ENCODE data around the gene SLC6A13. TPM values are rescaled to one million over a fixed set of nuclear protein-coding genes. Genes with fewer than 3 reads are reported as not detected.

The SLC6A13 gene
- total RNA-seq, 1 experiment from 2014 or later = not detected

DNA sequence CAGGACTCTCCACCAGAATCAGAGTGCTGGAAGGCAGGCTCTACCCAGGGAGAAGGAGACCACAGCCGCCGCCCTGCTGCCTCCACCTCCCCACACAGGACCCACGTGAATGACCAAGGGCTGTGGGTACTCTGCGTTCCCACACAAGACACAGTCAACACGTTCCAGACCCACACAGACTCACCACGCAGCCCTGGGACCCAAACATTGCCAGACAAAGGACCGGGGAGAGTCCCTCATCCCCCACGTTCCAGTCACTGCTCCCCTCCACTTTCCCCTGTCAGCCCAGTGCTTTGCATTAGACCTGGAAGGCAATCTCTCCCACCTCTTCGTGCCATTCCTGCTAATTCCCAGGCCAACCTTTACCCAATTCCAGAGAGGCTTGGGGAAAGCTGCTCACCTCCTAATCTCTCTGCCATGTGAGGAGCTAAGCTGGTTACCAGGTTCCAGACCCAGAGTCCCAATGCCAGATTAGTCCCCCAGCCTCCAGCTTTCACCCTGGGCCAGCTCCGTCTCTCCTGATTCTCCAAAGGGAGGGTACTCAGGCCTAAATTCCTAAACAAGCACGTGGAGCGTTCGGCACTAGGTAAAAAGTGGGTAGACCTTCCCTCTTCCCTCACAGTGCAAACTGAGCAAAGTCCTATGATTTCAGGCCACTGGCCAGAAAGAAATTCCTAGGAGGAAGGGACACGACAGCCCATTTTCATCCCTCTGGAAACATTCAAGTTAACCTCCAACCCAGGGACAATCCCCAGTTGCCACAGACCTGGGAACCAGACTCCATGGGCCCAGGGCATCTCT lies 4.9 kb downstream of the SLC6A13 start:
- Histone ChIP-seq H3K4me3 (ENCODE audit: low read depth, low read length, poor library complexity, severe bottlenecking) (no peak overlapping the region), H3K27me3 (replicated peaks; ENCODE audit: insufficient read depth, low read depth, low read length, poor library complexity) (peaks cover 7% of the 10 kb centered on the region), H3K9me3 (ENCODE audit: low read depth, low read length, poor library complexity, severe bottlenecking) (no peaks in the 10 kb centered on the region), H3K36me3 (ENCODE audit: insufficient read depth, low read length, poor library complexity, severe bottlenecking) (no peaks in the 10 kb centered on the region), H3K27ac (ENCODE audit: low read depth, low read length, poor library complexity, severe bottlenecking) (no peak overlapping the region), H3K4me1 (ENCODE audit: insufficient read depth, low read length, poor library complexity, severe bottlenecking) (no peaks in the 10 kb centered on the region)
- no TSS peak for BruUV-seq (replicated peaks)
- intact Hi-C loops (cut with micrococcal nuclease; ENCODE audit: unreplicated experiment) = no loop called here
- POLR2A ChIA-PET (ENCODE audit: low non-redundant PET) = no interaction called here
- TF ChIP-seq EZH2 (IDR thresholded peaks at IDR 0.05; ENCODE audit: borderline replicate concordance, low read depth, low read length, poor library complexity, severe bottlenecking) = no peak
- TF ChIP-seq, protein P1, sequence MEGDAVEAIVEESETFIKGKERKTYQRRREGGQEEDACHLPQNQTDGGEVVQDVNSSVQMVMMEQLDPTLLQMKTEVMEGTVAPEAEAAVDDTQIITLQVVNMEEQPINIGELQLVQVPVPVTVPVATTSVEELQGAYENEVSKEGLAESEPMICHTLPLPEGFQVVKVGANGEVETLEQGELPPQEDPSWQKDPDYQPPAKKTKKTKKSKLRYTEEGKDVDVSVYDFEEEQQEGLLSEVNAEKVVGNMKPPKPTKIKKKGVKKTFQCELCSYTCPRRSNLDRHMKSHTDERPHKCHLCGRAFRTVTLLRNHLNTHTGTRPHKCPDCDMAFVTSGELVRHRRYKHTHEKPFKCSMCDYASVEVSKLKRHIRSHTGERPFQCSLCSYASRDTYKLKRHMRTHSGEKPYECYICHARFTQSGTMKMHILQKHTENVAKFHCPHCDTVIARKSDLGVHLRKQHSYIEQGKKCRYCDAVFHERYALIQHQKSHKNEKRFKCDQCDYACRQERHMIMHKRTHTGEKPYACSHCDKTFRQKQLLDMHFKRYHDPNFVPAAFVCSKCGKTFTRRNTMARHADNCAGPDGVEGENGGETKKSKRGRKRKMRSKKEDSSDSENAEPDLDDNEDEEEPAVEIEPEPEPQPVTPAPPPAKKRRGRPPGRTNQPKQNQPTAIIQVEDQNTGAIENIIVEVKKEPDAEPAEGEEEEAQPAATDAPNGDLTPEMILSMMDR (conservative IDR thresholded peaks at IDR 0.05; ENCODE audit: low read depth, low read length) = no peak
- no peak for DNase-seq (ENCODE audit: low spot score)
- CTCF ChIA-PET = no interaction called here

DNA sequence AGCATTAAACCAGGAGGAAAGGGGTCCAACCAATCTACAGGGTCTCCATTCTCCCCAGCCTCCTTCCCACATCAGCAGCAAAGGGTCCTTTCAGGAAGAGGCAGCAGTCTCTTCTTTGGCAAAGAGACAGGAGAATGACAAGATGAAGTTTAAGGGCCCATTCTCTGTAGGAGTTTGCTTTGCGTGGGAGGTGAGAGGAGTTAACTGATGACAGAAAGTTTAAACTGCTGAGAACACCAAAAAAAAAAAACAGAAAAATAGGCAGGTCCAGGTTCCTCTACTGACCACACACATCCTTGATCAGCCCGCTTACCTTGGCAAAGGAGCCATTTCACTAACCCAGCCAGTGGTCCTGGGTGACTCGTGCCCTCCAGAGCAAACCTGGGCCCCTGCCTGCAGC lies 5.7 kb downstream of the SLC6A13 start:
- Histone ChIP-seq H3K4me3 (ENCODE audit: low read depth, low read length, poor library complexity, severe bottlenecking) (no peak overlapping the region), H3K27me3 (replicated peaks; ENCODE audit: insufficient read depth, low read depth, low read length, poor library complexity) (peaks cover 7% of the 10 kb centered on the region), H3K9me3 (ENCODE audit: low read depth, low read length, poor library complexity, severe bottlenecking) (no peaks in the 10 kb centered on the region), H3K27ac (ENCODE audit: low read depth, low read length, poor library complexity, severe bottlenecking) (no peak overlapping the region), H3K4me1 (ENCODE audit: insufficient read depth, low read length, poor library complexity, severe bottlenecking) (no peaks in the 10 kb centered on the region), H3K36me3 (ENCODE audit: insufficient read depth, low read length, poor library complexity, severe bottlenecking) (no peaks in the 10 kb centered on the region)
- CTCF ChIA-PET = no interaction called here
- intact Hi-C loops (cut with micrococcal nuclease; ENCODE audit: unreplicated experiment) = no loop called here
- TF ChIP-seq EZH2 (IDR thresholded peaks at IDR 0.05; ENCODE audit: borderline replicate concordance, low read depth, low read length, poor library complexity, severe bottlenecking) = no peak
- TF ChIP-seq, protein P1 (conservative IDR thresholded peaks at IDR 0.05; ENCODE audit: low read depth, low read length) = no peak
- no peak for DNase-seq (ENCODE audit: low spot score)
- BruUV-seq (replicated peaks) = no TSS peak
- POLR2A ChIA-PET (ENCODE audit: low non-redundant PET) = no interaction called here

DNA sequence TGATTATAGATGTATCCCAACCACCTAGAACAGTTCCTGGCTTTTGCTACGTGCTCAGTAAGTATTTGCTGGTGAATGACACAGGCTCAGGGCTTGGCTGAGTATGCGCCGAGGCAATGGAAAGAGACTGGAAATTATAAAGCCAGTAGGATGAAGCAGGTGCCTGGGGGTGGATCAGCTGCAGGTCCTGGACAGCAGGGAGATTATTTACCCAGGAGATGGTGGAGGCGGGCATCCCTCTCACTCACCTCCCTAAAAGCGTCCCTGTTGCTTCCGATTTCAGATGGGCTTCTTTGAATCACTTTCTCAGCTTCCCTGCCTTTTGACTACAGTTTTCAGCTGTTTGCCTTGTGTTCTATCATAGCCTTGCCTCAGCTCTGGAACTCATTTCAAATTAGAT lies 6.4 kb downstream of the SLC6A13 start:
- Histone ChIP-seq H3K36me3 (ENCODE audit: insufficient read depth, low read length, poor library complexity, severe bottlenecking) (no peaks in the 10 kb centered on the region), H3K4me3 (ENCODE audit: low read depth, low read length, poor library complexity, severe bottlenecking) (no peak overlapping the region), H3K9me3 (ENCODE audit: low read depth, low read length, poor library complexity, severe bottlenecking) (no peaks in the 10 kb centered on the region), H3K27ac (ENCODE audit: low read depth, low read length, poor library complexity, severe bottlenecking) (no peak overlapping the region), H3K27me3 (replicated peaks; ENCODE audit: insufficient read depth, low read depth, low read length, poor library complexity) (peaks cover 7% of the 10 kb centered on the region), H3K4me1 (ENCODE audit: insufficient read depth, low read length, poor library complexity, severe bottlenecking) (no peaks in the 10 kb centered on the region)
- CTCF ChIA-PET = no interaction called here
- TF ChIP-seq, protein P1 (conservative IDR thresholded peaks at IDR 0.05; ENCODE audit: low read depth, low read length) = no peak
- no peak for TF ChIP-seq EZH2 (IDR thresholded peaks at IDR 0.05; ENCODE audit: borderline replicate concordance, low read depth, low read length, poor library complexity, severe bottlenecking)
- DNase-seq (ENCODE audit: low spot score) = no peak
- BruUV-seq (replicated peaks) = no TSS peak
- intact Hi-C loops (cut with micrococcal nuclease; ENCODE audit: unreplicated experiment) = no loop called here
- POLR2A ChIA-PET (ENCODE audit: low non-redundant PET) = no interaction called here
